Activated T-helper 9 cell treated with anti-CD3 and anti-CD28 coated beads, Interleukin-2, amount 50 U/mL, for 16 hours (primary cell): ENCODE data around the gene IGDCC3.
"Not testable (repeated sequence)": the region's sequence is repeated elsewhere in the genome, so short reads cannot be mapped to it uniquely, and the experiment has no call there.

Source experiments
- DNase-seq: peaks from one replicate; pipeline ENCODE4 v3.0.0-alpha.2; 2020; ENCODE audit warnings: low read depth

IGDCC3 gene

DNA sequence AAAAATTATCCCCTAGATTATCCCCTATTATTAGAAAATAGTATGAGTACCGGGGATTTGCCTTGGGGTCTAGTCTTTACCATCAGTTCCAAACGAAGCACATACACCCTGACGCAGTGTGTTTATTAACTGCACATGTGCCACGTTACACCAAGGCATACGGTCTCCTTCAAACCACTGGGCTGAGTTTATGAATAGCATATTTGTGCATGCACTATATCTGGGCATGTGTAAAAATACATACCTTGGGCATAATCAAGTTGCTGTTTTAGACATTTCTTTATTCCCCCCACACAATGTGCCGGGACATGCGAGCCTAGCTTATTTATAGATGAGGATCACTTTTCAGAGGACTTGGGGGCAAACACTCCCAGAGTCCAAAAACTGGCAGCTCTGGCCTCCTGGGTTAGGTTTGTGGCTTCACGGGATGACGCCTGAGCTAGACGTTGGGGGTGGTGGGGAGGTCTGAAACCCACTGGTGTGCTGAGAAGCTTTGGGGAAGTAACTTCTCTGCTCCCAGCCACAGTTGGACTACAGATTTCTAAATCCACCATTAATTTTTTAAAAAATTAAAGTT is 28.7 kb upstream of the IGDCC3 start:
- no peak for DNase-seq

DNA sequence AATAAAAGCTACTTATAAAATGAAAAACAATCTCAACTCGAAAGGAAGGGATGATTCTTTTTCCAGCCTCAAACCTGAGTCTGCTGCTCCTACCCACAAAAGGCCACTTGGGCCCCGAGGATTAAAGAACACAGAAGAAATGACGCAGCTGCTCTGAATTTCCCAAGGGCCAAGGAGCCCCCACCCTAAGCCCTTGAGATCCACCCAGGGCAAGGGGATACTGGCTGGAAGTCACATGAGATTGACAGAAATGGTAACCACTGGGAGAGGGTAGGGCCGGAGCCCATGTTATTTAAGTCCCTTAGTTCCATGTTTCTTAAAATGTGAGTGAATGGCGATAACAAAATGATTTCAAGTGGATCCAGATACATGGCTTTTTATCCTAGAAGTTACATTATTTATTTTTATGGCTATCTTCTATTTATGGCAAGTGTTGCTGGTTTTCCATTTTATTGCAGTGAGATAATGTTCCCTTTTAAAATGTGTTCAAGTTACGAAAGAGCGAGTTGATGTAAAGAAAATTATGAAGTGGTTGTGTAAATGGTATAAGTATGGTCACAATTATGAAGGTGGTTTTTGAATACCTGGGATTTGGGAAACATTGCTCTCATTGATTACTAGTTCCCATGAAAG is 28.1 kb upstream of the IGDCC3 start:
- no peak for DNase-seq

DNA sequence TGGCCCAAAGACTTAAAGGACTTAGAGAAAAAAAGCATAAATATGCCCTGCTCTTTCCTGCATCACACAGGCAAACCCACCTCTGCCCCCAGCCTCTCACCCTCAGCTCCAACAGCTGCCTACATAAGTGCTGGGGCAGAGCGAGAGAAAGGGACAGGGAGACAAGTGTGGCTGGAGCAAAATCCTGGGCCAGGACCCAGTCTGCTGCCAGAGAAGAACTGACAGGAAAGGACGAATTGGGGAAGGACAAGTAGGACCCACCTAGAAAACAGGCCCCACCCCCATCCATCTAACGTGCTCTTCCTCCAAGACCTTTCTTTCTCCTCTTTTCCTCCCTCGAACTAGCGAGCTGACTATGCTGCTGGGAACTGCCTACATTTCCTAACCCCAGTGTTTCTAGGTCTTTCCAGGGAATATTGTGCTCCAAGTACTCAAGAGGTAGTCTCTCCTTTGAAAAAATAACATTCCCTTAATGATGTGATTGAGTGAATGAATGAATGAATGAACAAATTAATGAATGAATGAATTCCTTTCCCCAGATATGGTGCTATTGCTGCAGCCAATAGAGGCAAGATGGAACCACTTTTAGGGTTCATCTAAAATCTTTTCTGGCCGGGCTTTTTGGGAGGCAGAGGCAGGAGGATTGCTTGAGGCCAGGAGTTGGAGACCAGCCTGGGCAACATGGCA is 26.5 kb upstream of the IGDCC3 start:
- no peak for DNase-seq

DNA sequence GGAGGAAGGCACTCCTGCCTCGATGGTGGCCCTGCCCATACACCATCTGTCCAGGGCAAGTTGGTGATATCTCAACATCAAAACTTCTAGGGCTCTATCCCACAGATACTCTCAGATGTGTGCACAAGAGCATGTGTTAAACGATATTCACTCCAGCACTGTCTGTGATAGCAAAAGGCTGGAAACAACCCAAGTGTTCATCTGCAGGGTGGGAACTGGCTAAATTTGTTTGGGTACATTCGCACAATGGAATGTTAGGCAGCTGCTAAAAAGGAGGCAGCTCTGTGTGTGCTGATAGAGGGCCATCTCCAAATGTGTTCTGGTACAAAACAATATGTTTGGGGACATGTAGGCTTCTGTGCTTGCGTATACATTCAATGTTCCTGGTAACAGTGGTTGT is 25.2 kb upstream of the IGDCC3 start:
- no peak for DNase-seq

DNA sequence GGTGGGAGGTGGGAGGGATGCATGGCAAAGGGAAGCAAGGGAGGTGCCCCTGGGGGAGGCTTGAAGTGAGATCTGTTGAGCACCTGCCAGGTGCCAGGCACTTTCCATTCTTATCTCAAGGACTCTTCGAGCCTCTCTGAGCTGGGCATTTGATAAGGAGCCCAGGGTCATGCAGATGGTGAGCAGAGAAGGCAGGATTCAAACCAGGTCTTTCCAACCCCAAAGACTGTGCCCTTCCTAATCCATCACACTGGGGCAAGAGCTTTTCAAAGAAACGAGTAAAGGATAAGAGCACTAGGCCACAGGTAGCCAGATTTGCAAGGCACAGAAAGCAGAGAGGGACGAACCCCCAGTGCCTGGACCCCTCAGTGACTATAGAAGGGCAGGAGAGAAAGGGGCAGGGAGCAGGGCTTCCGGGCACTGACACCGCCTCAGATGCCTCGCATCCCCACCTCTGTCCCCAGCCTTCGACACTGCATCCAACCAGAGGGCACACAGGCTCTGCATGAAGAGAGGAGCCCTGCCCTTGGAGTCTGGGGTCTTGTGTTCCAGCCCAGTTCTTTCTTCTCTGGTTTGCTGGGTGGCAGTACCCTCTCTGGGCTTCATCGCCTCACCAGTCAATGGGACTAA is 23.9 kb upstream of the IGDCC3 start:
- DNase-seq = no peak

DNA sequence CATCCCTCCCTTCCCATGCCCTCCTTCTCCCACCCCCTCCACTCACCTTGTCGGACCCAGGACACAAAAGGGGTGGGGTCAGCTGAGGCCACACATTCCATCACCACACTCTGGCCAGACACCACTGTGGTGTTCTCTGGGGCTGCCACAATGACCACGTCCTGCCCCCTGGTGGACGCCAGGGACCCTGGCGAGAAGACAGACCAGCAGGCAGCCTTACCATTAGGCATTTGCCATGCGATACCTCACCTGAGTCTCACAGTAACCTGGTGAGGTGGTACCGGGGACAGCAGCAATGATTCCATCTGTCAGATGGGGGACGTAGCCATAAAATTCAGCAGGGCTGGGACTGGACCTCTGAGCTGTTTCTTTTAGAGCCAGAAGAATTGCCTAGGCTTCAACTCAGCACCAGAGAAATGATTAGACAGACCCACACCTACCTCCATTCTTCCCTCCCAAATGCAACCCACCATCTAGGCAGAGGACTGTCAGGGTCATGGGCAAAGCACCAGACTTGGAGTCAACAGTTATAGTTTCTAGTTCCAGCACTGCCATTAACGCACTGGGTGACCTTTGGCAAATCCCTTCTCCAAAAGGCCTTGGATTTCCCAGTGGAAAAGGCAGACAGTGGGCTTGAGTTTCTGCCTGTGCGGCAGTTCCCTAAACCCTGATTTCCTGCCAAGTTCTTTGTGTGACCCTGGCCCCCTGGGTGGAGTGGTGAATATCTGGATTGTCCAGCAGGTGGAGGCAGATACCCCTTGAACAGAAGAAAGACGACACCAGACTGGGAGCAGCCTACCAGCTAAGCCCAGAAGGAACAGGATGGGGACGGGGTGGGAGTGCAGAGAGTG is 23.2 kb upstream of the IGDCC3 start:
- peak; percentile 20 for DNase-seq

DNA sequence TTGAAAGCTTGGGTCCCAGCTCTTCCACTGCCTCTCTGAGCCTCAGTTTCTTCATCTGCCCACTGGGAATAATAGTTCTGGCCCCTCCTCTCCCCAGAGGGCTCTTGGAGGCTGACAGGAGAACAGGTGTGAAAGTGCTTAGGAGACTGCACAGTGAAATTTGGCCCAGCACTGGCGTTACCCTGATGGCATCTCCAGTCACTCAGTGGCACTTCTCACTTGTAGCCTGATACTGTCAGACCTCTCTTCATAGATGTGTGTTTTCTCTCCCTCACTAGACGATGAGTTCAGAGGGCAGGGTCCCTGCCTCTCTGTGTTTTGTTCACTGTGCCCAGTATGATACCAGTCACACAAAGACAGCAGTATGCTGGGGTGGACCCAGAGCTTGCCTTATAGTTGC is 22.2 kb upstream of the IGDCC3 start:
- no peak for DNase-seq

DNA sequence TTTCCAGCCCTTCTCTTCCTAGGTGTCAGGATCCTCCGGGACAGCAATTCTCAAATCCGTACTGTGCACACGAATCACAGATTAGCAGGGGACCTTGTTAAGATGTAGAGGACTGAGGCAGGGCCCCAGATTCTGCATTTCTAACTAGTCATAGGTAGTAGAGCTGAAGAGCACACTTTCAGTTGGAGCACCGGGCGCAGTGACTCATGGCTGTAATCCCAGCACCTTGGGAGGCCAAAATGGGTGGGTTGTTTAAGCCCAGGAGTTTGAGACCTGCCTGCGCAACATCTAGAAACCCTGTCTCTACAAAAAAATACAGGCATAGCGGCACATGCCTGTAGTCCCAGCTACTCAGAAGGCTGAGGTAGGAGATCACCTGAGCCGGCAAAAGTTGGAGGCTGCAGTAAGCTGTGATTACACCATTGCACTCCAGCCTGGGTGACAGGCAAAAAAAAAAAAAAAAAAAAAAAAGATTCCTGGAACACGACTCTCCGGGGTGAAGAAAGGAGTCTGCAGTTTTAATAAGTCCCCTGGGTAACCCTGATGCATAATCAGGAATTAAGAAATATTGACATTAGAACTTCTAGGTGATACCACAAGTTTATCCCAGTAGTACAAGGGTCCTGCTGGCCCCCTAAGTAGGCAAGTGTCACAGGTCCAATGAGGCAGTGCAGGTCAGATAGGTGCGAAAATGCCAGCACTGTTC is 21.4 kb upstream of the IGDCC3 start:
- no peak for DNase-seq

DNA sequence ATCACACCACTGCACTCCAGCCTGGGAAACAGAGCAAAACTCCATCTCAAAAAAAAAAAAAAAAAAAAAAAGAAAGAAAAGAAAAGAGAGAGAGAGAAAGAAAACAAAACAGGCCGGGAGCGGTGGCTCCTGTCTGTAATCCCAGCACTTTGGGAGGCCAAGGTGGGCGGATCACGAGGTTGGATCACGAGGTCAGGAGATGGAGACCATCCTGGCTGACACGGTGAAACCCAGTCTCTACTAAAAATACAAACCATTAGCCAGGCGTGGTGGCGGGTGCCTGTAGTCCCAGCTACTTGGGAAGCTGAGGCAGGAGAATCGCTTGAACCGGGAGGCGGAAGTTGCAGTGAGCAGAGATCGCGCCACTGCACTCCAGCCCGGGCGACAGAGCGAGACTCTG is 20.7 kb upstream of the IGDCC3 start:
- not testable (repeated sequence) for DNase-seq

DNA sequence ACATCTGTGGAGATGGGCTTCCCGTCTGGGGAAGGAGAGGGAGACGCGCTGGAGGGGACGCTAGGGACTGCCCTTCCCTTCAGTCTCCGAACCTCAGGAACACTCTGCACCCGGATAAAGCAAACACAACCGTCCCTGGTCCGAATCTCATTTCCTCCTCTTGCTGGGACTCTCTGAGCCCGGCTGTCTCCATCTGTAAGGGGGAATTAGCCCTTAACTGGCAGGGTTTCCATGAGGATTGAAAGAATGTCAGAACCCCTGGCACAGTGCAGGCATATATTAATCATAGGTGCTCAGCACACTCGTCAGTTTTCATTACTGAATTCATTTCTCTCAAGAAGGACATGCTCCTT is 19.1 kb upstream of the IGDCC3 start:
- no peak for DNase-seq

DNA sequence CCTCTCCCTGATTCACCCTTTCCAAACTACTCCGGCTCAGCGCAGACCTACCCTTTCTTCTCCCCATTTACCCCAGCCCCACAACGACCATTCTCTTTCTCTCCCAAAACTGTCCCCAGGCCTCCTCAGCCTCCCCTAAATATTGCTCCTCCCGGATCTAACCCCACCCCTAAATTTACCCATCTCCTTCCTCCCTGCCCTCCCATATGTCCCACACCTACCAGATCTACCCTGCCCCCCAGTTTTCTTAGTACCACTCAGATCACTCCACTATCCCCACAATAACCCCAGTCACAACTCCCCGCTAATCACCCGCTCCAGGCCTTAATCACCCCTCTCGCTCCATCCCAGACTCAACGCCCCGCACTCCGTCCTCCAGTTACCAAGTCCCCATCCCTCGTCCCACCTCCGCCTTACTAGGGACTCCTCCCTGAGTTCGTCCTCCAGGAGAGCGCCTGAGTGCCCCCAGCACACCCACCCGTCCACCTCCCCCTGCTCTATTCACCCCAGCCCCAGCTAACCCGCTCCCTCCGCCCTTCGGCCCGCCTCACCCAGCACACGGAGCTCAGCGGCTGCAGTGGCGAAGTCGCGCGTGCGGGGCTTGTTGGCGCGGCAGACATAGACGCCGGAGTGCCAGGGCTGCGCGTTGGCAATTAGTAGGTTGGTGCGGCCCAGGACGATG is 18.6 kb upstream of the IGDCC3 start:
- no peak for DNase-seq

DNA sequence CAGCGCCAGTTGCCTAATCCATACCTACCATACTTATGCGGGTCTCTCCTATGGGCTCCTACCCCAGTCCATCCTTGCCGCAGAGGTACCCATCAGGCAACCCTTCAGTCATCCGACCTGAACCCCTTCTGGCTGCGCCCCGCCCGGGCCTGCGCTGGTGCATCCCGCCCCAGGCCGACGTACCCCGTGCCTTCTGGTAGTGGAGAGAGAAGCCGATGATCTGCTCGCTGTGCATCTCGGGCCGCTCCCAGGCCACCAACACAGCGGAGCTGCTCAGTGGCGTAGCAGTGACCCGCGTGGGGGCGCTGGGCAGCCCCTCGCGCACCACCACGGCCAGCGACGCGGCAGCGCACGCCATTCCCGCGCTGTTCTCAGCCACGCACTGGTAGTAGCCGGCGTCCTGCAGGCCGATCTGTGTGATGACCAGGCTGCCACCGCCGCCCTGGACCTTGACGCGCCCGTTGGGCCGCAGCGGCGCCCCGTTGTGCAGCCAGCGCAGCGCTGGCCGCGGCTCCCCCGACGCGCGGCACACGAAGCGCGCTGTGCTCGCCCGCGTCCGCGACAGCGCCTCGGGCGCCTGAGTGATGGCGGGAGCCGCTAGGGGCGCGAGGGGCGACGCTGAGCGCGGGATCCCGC is 17.9 kb upstream of the IGDCC3 start:
- no peak for DNase-seq

DNA sequence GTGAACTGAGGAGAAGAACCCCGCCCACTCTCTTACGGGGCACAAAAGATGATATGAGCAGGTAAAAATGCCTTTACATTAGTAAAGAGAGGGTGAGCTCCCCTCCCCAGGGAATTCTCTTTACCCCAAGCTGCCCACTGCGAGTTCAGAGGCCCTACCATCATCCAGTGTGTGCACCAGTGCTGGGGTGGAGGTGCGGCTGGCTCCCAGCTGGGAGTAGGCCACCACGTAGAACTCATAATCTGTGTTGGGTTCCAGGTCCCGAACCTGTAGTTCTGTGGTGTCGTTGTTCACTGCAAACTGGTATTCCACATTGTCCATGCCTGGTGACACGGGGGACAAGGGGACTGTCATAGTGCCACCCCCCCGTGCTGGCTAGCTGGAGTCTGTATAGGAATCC is 17.1 kb upstream of the IGDCC3 start:
- no peak for DNase-seq

DNA sequence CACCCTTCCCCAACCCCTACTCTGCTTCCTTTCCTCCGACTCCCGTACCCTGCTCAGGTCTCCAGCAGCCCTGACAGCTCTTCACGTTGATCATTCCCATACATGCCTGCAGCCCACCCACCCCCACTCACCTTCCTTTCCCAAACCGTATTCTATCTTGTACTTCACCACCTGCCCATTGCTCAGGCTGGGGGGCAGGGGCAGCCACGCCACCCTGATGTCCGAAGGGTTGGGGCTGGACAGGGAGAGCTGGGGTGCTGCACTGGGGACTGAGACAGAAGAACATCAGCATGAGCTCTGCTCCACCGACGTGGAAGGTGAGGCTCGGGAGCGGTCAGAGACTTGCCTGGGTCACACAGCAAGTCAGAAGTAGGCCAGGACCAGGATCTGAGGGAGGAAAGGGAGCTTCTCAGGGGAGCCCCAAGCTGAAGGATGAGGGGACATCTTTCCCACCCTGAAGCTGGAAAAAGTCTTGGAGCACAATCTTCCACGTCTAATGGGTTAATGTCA is 16.5 kb upstream of the IGDCC3 start:
- DNase-seq = no peak

DNA sequence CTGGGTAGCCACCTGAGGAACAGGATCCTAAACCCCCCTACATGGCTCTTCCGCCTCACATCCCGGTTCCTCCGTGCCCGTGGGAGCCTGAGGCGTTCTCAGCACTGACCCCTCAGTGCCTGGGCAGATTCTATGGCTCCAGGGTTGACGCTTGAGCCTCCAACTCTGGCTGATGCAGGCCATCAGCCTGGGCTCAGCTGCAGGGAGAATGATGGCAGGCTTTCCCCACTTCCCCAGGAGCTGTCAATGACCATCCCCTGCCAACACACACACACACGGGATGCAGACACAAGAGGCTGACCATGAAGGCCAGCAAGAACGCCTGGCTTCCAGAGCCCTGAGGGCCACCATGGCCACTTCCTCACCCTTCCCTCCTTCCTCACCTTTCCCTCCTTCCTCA is 15.8 kb upstream of the IGDCC3 start:
- DNase-seq = no peak

DNA sequence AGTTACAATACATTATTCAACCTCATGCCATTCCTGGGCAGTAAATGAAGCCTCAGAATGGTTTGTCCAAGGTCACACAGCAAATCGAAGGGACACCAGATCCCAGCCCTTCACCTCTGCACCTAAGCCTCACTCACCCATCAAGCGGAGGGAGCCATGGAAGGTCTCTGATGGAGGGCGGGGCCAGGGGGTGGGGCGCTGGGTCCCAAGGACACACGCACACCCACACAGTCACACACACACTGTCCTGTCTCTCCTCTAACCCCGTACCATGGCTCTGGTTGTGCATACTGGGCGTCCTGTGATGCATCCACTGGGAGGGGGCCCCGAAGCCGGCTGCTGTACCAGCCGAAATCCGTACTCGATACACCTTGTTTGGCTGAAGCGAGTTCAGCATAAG is 15.3 kb upstream of the IGDCC3 start:
- no peak for DNase-seq

DNA sequence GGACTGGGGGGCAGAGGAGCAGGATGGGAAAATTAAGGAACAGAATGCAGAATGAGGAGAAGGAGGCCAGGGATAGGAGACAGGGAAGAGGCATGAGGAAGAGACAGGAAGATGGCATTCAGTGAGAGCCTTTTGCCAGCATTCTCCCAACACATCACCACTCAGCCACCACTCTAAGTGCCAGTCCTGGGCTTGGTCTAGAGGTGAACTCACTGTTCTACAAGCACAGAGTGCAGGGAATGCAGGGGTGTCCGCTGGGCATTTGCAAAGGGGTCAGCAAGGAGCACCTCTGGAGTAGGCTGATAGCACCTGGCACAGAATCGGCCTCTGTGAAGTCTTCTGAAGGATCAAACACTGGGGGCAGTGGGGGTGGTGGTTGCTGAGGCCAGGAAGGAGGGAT is 14.6 kb upstream of the IGDCC3 start:
- no peak for DNase-seq

DNA sequence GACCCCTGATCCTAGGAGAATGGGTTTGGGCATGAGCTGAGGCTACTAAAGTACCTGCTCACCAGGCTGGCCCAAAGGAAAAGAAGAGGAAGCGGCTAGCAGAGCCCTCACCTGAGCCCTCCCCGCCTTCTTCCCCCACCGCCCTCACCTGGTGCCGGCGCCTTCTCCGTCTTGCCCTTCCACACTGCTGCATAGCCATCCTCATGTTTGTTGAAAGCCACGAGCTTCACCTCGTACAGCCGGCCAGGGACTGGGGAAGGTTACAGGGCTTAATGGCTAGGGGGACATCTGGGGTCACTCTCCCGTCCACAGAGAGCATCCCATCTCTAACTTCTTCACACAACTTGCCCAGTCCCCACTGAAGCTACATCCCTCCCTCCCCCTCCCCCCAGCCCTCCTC is 13.9 kb upstream of the IGDCC3 start:
- DNase-seq = no peak

DNA sequence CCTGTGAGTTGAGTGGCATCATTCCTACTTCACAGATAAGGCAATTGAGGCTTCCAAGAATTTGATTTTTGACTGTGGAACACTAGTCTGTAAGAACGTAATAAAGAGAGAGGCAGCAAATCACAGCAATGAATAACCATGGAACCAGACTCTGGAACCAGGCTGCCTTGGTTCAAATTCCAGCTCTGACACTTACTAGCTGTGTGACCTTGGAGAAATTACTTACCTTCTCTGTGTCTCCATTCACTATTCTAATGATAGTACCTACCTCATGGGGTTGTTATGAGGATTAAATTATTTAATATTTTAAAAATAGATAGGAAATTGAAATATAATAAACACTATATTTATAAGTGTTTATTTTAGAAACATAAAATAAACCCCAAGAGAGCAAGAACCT is 12.6 kb upstream of the IGDCC3 start:
- DNase-seq = no peak

DNA sequence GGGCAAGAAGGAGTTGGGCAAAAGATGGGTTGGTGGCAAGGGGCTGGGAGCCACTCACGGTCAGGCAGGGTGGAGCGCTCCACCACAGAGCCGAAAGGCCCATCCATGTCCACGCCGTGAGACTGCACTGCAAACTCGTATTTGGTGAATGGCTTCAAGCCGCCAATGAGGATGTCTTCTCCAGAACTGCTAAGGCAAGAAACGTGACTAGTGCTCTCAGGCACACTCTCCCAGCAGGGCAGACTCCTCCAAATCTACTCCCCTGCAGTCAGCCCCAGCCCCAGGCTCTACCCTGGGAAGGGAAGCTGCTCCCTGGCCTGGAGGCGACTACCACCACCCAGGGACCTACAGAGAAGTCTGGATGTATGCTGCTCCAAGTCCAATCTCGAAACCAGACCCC is 11.4 kb upstream of the IGDCC3 start:
- DNase-seq = no peak
